ENCODE measurements around the gene THAP7. TPM values are rescaled to one million over a fixed set of nuclear protein-coding genes. Genes with fewer than 3 reads are reported as not detected.

The THAP7 gene
- total and polyA plus RNA-seq, 2 experiments from 2014 or later = 21.8 to 25.9 TPM

- H4K20me1 ChIP-seq (replicated peaks; ENCODE audit: insufficient read depth) = 0 out of 2 replicates have a peak, but pooled peaks cover 3% of the 10 kb centered on the region
- H3K27me3 ChIP-seq (ENCODE audit: insufficient read depth) = peaks cover 64% of the 10 kb centered on the region
- no peak overlapping the region for H3K4me2 ChIP-seq
- no peaks in the 10 kb centered on the region for H3K79me2 ChIP-seq (replicated peaks; ENCODE audit: insufficient read depth)
- TF ChIP-seq STAT1 (IDR thresholded peaks at IDR 0.05; ENCODE audit: unreplicated experiment) (no peak), JUNB (IDR thresholded peaks at IDR 0.05; ENCODE audit: unreplicated experiment) (no peak), NANOG (IDR thresholded peaks at IDR 0.05; ENCODE audit: borderline replicate concordance) (no peak), CREB1 (CRISPR knock-in tag; IDR thresholded peaks at IDR 0.05; ENCODE audit: low read depth) (no peak), EZH2 (IDR thresholded peaks at IDR 0.05; ENCODE audit: low read depth, unreplicated experiment) (no peak), EZH2phosphoT487 (IDR thresholded peaks at IDR 0.05; ENCODE audit: unreplicated experiment) (no peak), ZNF114 (CRISPR knock-in tag; IDR thresholded peaks at IDR 0.05) (no peak)
- TF ChIP-seq, protein P1, sequence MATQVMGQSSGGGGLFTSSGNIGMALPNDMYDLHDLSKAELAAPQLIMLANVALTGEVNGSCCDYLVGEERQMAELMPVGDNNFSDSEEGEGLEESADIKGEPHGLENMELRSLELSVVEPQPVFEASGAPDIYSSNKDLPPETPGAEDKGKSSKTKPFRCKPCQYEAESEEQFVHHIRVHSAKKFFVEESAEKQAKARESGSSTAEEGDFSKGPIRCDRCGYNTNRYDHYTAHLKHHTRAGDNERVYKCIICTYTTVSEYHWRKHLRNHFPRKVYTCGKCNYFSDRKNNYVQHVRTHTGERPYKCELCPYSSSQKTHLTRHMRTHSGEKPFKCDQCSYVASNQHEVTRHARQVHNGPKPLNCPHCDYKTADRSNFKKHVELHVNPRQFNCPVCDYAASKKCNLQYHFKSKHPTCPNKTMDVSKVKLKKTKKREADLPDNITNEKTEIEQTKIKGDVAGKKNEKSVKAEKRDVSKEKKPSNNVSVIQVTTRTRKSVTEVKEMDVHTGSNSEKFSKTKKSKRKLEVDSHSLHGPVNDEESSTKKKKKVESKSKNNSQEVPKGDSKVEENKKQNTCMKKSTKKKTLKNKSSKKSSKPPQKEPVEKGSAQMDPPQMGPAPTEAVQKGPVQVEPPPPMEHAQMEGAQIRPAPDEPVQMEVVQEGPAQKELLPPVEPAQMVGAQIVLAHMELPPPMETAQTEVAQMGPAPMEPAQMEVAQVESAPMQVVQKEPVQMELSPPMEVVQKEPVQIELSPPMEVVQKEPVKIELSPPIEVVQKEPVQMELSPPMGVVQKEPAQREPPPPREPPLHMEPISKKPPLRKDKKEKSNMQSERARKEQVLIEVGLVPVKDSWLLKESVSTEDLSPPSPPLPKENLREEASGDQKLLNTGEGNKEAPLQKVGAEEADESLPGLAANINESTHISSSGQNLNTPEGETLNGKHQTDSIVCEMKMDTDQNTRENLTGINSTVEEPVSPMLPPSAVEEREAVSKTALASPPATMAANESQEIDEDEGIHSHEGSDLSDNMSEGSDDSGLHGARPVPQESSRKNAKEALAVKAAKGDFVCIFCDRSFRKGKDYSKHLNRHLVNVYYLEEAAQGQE (IDR thresholded peaks at IDR 0.05; ENCODE audit: unreplicated experiment) = no peak
- TF ChIP-seq, protein P2, sequence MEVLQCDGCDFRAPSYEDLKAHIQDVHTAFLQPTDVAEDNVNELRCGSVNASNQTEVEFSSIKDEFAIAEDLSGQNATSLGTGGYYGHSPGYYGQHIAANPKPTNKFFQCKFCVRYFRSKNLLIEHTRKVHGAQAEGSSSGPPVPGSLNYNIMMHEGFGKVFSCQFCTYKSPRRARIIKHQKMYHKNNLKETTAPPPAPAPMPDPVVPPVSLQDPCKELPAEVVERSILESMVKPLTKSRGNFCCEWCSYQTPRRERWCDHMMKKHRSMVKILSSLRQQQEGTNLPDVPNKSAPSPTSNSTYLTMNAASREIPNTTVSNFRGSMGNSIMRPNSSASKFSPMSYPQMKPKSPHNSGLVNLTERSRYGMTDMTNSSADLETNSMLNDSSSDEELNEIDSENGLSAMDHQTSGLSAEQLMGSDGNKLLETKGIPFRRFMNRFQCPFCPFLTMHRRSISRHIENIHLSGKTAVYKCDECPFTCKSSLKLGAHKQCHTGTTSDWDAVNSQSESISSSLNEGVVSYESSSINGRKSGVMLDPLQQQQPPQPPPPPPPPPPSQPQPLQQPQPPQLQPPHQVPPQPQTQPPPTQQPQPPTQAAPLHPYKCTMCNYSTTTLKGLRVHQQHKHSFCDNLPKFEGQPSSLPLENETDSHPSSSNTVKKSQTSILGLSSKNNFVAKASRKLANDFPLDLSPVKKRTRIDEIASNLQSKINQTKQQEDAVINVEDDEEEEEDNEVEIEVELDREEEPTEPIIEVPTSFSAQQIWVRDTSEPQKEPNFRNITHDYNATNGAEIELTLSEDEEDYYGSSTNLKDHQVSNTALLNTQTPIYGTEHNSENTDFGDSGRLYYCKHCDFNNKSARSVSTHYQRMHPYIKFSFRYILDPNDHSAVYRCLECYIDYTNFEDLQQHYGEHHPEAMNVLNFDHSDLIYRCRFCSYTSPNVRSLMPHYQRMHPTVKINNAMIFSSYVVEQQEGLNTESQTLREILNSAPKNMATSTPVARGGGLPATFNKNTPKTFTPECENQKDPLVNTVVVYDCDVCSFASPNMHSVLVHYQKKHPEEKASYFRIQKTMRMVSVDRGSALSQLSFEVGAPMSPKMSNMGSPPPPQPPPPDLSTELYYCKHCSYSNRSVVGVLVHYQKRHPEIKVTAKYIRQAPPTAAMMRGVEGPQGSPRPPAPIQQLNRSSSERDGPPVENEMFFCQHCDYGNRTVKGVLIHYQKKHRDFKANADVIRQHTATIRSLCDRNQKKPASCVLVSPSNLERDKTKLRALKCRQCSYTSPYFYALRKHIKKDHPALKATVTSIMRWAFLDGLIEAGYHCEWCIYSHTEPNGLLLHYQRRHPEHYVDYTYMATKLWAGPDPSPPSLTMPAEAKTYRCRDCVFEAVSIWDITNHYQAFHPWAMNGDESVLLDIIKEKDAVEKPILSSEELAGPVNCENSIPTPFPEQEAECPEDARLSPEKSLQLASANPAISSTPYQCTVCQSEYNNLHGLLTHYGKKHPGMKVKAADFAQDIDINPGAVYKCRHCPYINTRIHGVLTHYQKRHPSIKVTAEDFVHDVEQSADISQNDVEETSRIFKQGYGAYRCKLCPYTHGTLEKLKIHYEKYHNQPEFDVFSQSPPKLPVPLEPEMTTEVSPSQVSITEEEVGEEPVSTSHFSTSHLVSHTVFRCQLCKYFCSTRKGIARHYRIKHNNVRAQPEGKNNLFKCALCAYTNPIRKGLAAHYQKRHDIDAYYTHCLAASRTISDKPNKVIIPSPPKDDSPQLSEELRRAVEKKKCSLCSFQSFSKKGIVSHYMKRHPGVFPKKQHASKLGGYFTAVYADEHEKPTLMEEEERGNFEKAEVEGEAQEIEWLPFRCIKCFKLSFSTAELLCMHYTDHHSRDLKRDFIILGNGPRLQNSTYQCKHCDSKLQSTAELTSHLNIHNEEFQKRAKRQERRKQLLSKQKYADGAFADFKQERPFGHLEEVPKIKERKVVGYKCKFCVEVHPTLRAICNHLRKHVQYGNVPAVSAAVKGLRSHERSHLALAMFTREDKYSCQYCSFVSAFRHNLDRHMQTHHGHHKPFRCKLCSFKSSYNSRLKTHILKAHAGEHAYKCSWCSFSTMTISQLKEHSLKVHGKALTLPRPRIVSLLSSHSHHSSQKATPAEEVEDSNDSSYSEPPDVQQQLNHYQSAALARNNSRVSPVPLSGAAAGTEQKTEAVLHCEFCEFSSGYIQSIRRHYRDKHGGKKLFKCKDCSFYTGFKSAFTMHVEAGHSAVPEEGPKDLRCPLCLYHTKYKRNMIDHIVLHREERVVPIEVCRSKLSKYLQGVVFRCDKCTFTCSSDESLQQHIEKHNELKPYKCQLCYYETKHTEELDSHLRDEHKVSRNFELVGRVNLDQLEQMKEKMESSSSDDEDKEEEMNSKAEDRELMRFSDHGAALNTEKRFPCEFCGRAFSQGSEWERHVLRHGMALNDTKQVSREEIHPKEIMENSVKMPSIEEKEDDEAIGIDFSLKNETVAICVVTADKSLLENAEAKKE (CRISPR knock-in tag; IDR thresholded peaks at IDR 0.05) = no peak
- TF ChIP-seq, protein P3, sequence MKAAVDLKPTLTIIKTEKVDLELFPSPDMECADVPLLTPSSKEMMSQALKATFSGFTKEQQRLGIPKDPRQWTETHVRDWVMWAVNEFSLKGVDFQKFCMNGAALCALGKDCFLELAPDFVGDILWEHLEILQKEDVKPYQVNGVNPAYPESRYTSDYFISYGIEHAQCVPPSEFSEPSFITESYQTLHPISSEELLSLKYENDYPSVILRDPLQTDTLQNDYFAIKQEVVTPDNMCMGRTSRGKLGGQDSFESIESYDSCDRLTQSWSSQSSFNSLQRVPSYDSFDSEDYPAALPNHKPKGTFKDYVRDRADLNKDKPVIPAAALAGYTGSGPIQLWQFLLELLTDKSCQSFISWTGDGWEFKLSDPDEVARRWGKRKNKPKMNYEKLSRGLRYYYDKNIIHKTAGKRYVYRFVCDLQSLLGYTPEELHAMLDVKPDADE (IDR thresholded peaks at IDR 0.05) = no peak
- TF ChIP-seq, protein P4, sequence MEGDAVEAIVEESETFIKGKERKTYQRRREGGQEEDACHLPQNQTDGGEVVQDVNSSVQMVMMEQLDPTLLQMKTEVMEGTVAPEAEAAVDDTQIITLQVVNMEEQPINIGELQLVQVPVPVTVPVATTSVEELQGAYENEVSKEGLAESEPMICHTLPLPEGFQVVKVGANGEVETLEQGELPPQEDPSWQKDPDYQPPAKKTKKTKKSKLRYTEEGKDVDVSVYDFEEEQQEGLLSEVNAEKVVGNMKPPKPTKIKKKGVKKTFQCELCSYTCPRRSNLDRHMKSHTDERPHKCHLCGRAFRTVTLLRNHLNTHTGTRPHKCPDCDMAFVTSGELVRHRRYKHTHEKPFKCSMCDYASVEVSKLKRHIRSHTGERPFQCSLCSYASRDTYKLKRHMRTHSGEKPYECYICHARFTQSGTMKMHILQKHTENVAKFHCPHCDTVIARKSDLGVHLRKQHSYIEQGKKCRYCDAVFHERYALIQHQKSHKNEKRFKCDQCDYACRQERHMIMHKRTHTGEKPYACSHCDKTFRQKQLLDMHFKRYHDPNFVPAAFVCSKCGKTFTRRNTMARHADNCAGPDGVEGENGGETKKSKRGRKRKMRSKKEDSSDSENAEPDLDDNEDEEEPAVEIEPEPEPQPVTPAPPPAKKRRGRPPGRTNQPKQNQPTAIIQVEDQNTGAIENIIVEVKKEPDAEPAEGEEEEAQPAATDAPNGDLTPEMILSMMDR (conservative IDR thresholded peaks at IDR 0.05; ENCODE audit: low read depth in 2 of 2) = no peak
- H3K4me1 ChIP-seq (ENCODE audit: insufficient read depth) = peaks cover 3% of the 10 kb centered on the region; the same call in 1 of the 2 replicates
- no peak for DNase-seq (ENCODE audit: low spot score)
- H3K9me3 Mint-ChIP-seq = 0 out of 3 replicates have a peak, but pooled peaks cover 2% of the 10 kb centered on the region
- H2AFZ ChIP-seq = no peak overlapping the region
- H3K4me3 ChIP-seq = no peak overlapping the region
- H3K27me3 Mint-ChIP-seq (ENCODE audit: insufficient read depth, low read depth, poor library complexity) = peaks cover 63% of the 10 kb centered on the region
- H3F3A ChIP-seq (replicated peaks; ENCODE audit: low read depth) = peaks cover 5% of the 10 kb centered on the region; the same call in 1 of the 2 replicates
- H3K27ac Mint-ChIP-seq = no peak overlapping the region
- no peak overlapping the region for H3K27ac ChIP-seq (ENCODE audit: low read depth)
- H3K9me2 ChIP-seq (ENCODE audit: insufficient read depth) = no peaks in the 10 kb centered on the region
- no peaks in the 10 kb centered on the region for H3K36me3 ChIP-seq (ENCODE audit: insufficient read depth)
- no peaks in the 10 kb centered on the region; the same call in 2 of the 3 replicates for H3K36me3 Mint-ChIP-seq (ENCODE audit: low read depth)
- H3K4me1 Mint-ChIP-seq = peaks cover 16% of the 10 kb centered on the region
- no peak overlapping the region for H3K4me3 Mint-ChIP-seq
- no peak for ATAC-seq
These were observed 39.4 kb downstream of the THAP7 start for GRCh38 chr22:20962491-20962945.
